ENCODE data around the gene HRG.

Gene HRG

GRCh38 chr3:186621894-186622650 is 43.7 kb upstream of the HRG start:
- Histone ChIP-seq H3K4me3 (no peak overlapping the region), H3K27ac (no peak overlapping the region)
- no peak for DNase-seq (ENCODE audit: low spot score)
- TF ChIP-seq CTCF (IDR thresholded peaks at IDR 0.05), result no peak

- Histone ChIP-seq H3K4me3 (no peak overlapping the region), H3K27ac (no peak overlapping the region)
- no peak for DNase-seq (ENCODE audit: low spot score)
- TF ChIP-seq CTCF (IDR thresholded peaks at IDR 0.05), result no peak
Observed at GRCh38 chr3:186622651-186623310, 43.0 kb upstream of the HRG start.

GRCh38 chr3:186624598-186624997 is 41.2 kb upstream of the HRG start:
- DNase-seq (ENCODE audit: low spot score), result no peak
- H3K4me3 ChIP-seq, result no peak overlapping the region
- H3K27ac ChIP-seq, result no peak overlapping the region
- TF ChIP-seq CTCF (IDR thresholded peaks at IDR 0.05), result no peak

GRCh38 chr3:186625600-186626042 is 40.2 kb upstream of the HRG start:
- Histone ChIP-seq H3K4me3 (no peak overlapping the region), H3K27ac (no peak overlapping the region)
- DNase-seq (ENCODE audit: low spot score), result no peak
- no peak for TF ChIP-seq CTCF (IDR thresholded peaks at IDR 0.05)

GRCh38 chr3:186626254-186626847 is 39.5 kb upstream of the HRG start:
- no peak overlapping the region for H3K27ac ChIP-seq
- no peak overlapping the region for H3K4me3 ChIP-seq
- no peak for DNase-seq (ENCODE audit: low spot score)
- TF ChIP-seq CTCF (IDR thresholded peaks at IDR 0.05), result no peak

- DNase-seq (ENCODE audit: low spot score), result no peak
- H3K27ac ChIP-seq, result no peak overlapping the region
- TF ChIP-seq CTCF (IDR thresholded peaks at IDR 0.05), result no peak
- no peak overlapping the region for H3K4me3 ChIP-seq
Observed at GRCh38 chr3:186627852-186628414, 37.9 kb upstream of the HRG start.
